Thyroid gland (tissue), 4 donors: ENCODE measurements around the gene RCOR1.

Experiments used
- CTCF ChIP-seq, 6 experiments: fragments of 200-600 bp in 3 of 6; fragments of 450-650 bp in 3 of 6; sonication (generic) in 3 of 6; IDR thresholded peaks; one replicate each; pipeline ENCODE4 v1.5.1; 2016 to 2019; ENCODE audit warnings: antibody characterized with exemption in 6 of 6, mild to moderate bottlenecking in 2 of 6, inconsistent platforms in 1 of 6, moderate library complexity in 1 of 6
- POLR2A ChIP-seq, 2 donors: fragments of 450-650 bp; IDR thresholded peaks; one replicate each; pipeline ENCODE4 v1.6.1; 2017; ENCODE audit warnings: antibody characterized with exemption in 2 of 2, mild to moderate bottlenecking in 2 of 2, moderate library complexity in 1 of 2

GRCh38 chr14:102610968-102611811 lies 18.7 kb downstream of the RCOR1 start:
- no peak for TF ChIP-seq CTCF (IDR thresholded peaks at IDR 0.05)
- no peak for TF ChIP-seq POLR2A (IDR thresholded peaks at IDR 0.05)
